GM12878 (cell line): Measurements from ENCODE around the gene UTF1.

Source experiments
- BACH1 ChIP-seq: fragments of 450-650 bp; IDR thresholded peaks from 2 replicates; pipeline ENCODE4 v1.6.1; 2017; ENCODE audit warnings: mild to moderate bottlenecking, borderline replicate concordance
- BMI1 ChIP-seq: fragments of 450-650 bp; IDR thresholded peaks from 2 replicates; pipeline ENCODE4 v1.6.1; 2016; ENCODE audit warnings: mild to moderate bottlenecking, moderate library complexity, borderline replicate concordance
- CHD1 ChIP-seq: IDR thresholded peaks from 2 replicates; pipeline ENCODE4 v1.6.1; 2012; ENCODE audit warnings: low read depth, low read length, improper control_type of control experiment
- CREB1 ChIP-seq: IDR thresholded peaks from 2 replicates; pipeline ENCODE4 v1.6.1; 2012; ENCODE audit warnings: low read depth, mild to moderate bottlenecking, inconsistent platforms
- CTCF ChIP-seq, 3 experiments: IDR thresholded peaks in 2 of 3; conservative IDR thresholded peaks in 1 of 3; 2 replicates each; pipeline ENCODE4 v1.5.1; 2011; ENCODE audit warnings: low read depth in 3 of 3, low read length in 3 of 3, mild to moderate bottlenecking in 3 of 3, control low read depth in 2 of 3, moderate library complexity in 2 of 3, inconsistent platforms in 1 of 3, mixed read lengths in 1 of 3; ENCODE audit not compliant: control insufficient read depth in 2 of 3, insufficient read depth in 1 of 3; ENCODE audit errors: extremely low read depth in 1 of 3
- ELK1 ChIP-seq: IDR thresholded peaks from 2 replicates; pipeline ENCODE4 v1.6.1; 2012; ENCODE audit warnings: low read depth, low read length, improper control_type of control experiment
- EP300 ChIP-seq, 2 experiments: fragments of 150-350 bp in 1 of 2; IDR thresholded peaks; 2 replicates each; pipeline ENCODE4 v1.6.1; 2011 to 2012; ENCODE audit warnings: low read depth in 2 of 2, low read length in 2 of 2, borderline replicate concordance in 1 of 2, improper control_type of control experiment in 1 of 2, inconsistent platforms in 1 of 2; ENCODE audit not compliant: control insufficient read depth in 1 of 2
- GATAD2B ChIP-seq: fragments of 450-650 bp; conservative IDR thresholded peaks from 2 replicates; pipeline ENCODE4 v1.6.1; 2017; ENCODE audit warnings: low read depth, mild to moderate bottlenecking, moderate library complexity
- NFYB ChIP-seq: IDR thresholded peaks from 2 replicates; pipeline ENCODE4 v1.6.1; 2011; ENCODE audit warnings: low read depth, mild to moderate bottlenecking, low read length, improper control_type of control experiment, moderate library complexity; ENCODE audit not compliant: insufficient read depth
- POLR2AphosphoS5 ChIP-seq: IDR thresholded peaks from 2 replicates; pipeline ENCODE4 v1.6.1; 2011; ENCODE audit warnings: mild to moderate bottlenecking, low read length, inconsistent platforms
- RFX5 ChIP-seq: IDR thresholded peaks from 2 replicates; pipeline ENCODE4 v1.6.1; 2011; ENCODE audit warnings: low read depth, low read length, improper control_type of control experiment
- SRF ChIP-seq, 2 experiments: IDR thresholded peaks; 2 replicates each; pipeline ENCODE4 v1.6.1; 2011; ENCODE audit warnings: low read depth in 2 of 2, low read length in 2 of 2, mild to moderate bottlenecking in 1 of 2, moderate library complexity in 1 of 2
- YY1 ChIP-seq: IDR thresholded peaks from 2 replicates; pipeline ENCODE4 v1.6.1; 2011; ENCODE audit warnings: low read depth, mild to moderate bottlenecking, low read length

GRCh38 chr10:133185421-133185820 is 44.6 kb upstream of the UTF1 start:
- no peak for TF ChIP-seq CREB1
- TF ChIP-seq BACH1 = no peak
- TF ChIP-seq NFYB = no peak
- no peak for TF ChIP-seq SRF (IDR thresholded peaks at IDR 0.05; ENCODE audit: low read depth in 2 of 2, low read length in 2 of 2)
- no peak for TF ChIP-seq POLR2AphosphoS5
- TF ChIP-seq CHD1 = no peak
- no peak for TF ChIP-seq RFX5
- TF ChIP-seq EP300 (IDR thresholded peaks at IDR 0.05; ENCODE audit: borderline replicate concordance in 1 of 2, control insufficient read depth in 1 of 2, low read depth in 2 of 2, low read length in 2 of 2) = no peak
- TF ChIP-seq GATAD2B = no peak
- TF ChIP-seq CTCF (IDR thresholded peaks at IDR 0.05 in 2 of 3, conservative IDR thresholded peaks at IDR 0.05 in 1 of 3; ENCODE audit: control insufficient read depth in 2 of 3, extremely low read depth in 1 of 3, insufficient read depth in 1 of 3, low read depth in 3 of 3, low read length in 3 of 3) = no peak
- TF ChIP-seq ELK1 = no peak
- no peak for TF ChIP-seq YY1
- TF ChIP-seq BMI1 = no peak
